NCI-H2107 (cell line): ENCODE results near the gene EPHB4.

ENCODE experiments used
- DNase-seq: peaks from one replicate; lab custom pipeline; 2025; lab: John Stamatoyannopoulos, UW

Gene EPHB4

DNA sequence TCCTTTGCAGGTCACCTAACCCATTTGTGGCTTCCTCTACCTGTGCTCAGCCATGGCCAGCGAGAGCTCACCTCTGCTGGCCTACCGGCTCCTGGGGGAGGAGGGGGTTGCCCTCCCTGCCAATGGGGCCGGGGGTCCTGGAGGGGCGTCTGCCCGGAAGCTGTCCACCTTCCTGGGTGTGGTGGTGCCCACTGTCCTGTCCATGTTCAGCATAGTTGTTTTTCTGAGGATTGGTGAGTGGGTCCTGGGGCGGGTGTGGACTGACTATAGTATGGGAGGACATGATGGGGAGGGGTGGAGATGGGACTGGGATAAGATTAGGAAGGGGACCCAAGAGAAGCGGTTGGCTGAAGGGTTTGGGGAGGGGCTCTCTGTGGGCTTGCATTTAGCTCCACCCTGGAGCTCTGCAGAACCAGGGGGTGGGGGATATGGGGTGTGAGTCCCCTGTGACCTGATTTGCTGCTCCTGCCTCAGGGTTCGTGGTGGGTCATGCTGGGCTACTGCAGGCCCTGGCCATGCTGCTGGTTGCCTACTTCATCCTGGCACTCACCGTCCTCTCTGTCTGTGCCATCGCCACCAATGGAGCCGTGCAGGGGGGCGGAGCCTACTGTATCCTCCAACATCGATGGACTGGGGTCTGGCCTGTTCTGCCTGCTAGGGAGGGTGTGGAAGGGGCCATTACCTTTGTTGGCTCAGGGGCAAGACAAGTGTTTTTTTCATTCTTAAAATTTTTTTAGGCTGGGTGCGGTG is 27.0 kb upstream of the EPHB4 start:
- no peak for DNase-seq

DNA sequence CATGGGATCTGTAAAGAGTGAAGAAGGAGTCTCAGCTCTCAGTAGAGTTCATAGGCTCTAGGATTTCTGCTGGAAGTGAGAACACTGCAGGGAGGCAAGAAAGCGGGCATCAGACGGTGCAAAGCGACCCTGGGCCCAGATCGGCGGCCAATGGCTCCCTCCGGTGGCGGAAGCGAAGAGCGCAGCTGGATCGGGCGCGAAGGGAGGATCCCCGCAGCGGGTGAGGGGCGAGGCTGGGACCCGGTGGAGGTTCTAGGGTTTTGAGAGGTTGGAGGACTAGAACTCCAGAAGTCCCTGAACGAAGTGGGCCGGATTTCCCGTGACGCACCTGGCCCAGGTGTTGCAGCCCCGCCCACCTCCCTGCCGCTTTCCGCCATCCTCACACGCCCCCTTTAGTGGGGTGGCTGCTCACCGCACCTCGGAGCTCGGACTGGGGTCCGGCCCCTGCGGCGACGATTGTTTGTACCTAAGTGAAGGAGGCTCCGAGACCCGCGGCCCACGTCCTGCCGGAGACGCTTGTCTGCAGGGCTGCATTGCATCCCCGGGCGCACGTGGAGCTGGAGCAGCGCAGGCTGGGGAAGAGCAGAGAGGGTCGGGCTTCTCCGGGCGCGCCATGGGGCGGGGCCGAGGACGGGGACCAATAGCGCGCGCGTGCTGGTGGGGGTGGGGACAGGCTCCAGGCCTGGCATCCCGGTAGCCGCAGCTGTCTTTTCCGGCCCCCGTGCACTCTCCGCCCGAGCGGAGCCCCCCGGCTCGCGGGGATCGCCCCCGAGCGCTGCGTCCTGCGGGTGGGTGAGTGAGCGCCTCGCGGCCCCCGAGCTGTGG is 24.9 kb upstream of the EPHB4 start, which contains the start of gene SLC12A9:
SLC12A9 (plus strand) TSS at position 666 of the 825 bp plus-strand sequence. CDS start 1,485 bp downstream, outside the sequence.
- peak; percentile 72 for DNase-seq

DNA sequence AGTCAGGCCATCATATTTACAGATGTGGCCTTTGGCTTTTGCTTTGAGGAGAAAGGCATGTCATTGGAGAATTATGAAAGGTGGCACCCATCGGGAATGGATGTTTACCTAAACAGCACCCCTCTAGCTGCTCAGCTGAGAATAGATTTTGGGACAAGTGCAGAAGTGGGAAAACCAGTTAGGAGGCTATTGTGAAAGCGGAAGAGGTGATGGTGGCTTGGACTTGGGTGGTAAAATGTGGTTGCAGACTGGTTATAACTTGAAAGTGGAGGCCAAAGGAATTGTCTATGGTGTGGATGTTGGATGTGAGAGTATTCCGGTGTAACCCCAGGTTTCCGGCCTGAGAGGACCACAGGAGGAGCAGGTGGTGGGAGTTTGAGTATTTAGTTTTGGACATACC is 20.0 kb upstream of the EPHB4 start:
- DNase-seq = no peak

DNA sequence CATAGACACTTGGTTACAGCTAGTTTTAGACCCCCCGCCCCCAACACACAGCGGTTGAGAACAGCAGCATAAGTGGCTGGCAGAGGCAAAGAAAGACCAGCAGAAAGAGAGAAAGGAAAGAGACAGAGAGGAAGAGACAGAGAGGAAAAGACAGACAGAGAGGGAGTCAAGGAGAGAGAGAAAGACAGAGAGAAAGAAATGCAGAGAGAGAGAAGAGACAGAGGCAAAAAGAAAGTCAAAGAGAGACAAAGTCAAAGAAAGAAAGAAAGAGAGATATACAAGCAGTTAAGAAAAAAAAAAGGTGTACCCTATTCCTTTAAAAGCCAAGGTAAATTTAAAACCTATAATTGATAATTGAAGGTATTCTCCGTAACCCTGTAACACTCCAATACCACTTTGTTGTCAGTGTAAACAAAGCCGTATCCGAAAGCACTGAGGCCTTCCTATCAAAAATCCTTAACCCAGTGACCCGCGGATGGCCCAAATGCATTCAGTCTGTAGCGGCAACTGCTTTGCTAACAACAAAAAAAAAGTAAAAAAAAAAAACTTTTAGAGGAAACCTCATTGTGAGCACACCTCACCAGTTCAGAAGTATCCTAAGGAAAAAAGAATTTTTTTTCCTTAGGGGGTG is 13.3 kb upstream of the EPHB4 start:
- no peak for DNase-seq

DNA sequence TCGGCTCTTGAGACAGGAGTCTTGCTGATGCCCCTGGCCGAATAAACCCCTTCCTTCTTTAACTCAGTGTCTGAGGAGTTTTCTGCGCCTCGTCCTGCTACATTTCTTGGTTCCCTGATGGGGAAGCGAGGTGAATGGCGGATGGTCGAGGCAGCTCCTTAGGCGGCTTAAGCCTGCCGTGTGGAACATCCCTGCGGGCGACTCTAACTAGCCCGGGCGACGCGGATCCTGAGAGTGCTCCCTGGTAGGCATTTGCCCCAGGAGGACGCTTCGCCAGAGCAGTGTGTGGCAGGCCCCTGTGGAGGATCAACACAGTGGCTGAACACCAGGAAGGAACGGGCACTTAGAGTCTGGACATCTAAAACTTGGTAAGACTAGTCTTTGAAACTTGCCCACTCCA is 12.0 kb upstream of the EPHB4 start:
- no peak for DNase-seq

DNA sequence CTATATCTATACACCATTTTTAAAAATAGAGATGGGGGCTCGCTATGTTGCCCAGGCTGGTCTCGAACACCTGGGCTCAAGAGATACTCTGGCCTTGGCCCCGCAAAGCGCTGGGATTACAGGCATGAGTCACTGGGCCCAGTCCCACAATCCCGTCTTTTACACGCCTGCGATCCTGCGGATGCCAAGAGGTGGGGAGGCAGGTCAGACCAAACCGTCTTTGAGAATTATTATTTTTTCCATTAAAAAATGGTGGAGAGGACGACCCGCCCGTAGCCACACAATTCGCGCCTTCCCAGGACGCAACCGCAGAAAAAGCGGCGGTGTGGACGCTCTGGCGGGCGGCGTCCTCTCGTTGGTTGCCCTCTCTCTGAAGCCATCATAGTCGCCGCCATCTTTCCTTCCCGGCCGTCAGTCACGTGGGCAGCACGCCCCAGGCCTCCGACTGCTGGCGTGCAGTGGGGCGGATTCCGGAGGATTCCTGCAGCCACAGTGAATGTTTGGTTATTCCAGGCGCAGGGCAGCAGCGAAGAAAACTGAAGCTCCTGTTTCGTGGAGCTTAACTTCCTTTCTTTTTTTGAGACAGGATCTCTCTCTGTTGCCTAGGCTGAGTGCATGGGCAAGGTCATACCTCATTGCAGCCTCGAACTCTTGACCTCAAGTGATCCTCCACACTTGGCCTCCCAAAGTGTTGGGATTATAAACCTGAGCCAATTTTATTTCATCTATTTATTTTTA is 9.9 kb upstream of the EPHB4 start:
- DNase-seq = peak; percentile 71

DNA sequence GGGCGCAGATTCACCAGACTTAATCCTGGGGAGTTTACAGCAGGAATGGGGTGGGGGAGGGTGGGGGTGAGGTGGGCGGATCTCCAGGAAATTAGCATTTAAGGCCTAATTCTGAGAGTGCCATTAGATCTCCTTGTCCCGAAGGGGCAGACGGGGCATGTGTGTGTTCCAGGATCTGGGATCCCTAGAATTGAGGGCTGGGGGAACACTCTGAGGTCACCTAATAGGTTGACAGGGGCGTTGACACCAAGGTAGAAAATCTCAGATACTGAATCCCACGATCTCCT is 9.4 kb upstream of the EPHB4 start:
- no peak for DNase-seq

DNA sequence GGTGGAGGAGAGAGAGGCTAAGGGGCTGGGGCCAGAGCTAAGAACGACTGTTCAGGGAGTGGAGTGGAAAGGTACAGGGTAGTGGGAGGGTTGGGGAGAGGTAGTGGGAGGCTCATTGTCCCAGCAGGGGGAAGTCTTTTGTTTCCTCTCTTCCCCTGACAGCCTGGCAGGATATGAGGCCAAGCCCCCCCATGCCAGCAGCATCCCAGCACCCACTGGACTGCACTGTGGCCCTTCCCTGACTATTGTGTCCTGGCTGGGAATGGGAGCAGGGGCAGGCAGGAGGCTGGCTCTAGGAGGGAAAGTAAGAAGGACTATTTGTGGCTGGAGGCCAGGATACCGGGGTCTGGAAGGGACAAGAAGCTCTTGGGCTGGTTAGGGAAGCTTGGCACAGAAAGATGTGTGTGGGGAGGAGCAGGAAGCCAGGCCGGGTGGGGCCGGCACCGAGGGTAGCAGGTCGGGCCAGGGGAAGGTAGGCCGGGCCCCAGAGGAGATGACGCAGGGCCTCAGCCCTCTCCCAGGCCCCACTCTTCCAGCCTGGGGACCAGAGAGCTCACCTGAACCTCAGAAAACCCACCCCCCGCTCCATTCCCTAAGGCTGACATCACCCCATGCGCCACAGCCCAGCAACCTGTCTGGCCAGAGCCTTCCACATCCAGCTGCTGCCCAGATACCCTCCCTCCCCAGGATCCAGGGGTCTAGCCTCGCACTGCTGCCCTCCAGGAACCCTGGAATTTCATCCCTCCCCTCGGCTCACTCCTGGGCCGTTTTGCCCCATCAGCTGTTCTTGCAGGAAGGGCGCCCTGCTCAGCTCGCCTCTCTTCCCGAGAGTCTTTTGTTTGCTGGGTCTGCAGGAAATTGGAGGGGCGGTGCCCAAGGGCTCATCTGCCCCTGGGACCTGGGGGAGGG is 8.8 kb upstream of the EPHB4 start:
- DNase-seq = no peak

DNA sequence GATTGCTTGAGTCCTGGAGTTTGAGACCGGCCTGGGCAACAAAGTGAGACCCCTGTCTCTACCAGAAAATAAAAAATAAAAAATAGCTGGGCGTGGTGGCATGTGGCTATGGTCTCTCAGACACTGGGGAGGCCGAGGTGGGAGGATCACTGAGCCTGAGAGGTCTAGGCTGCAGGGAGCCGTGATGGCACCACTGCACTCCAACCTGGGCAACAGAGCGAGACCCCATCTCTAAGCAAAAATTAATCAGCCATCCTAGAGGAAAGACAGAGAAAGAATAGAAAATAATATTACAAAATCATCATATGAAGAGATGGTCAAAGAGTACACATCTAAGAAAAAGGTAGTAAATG is 4.9 kb upstream of the EPHB4 start:
- DNase-seq = no peak

DNA sequence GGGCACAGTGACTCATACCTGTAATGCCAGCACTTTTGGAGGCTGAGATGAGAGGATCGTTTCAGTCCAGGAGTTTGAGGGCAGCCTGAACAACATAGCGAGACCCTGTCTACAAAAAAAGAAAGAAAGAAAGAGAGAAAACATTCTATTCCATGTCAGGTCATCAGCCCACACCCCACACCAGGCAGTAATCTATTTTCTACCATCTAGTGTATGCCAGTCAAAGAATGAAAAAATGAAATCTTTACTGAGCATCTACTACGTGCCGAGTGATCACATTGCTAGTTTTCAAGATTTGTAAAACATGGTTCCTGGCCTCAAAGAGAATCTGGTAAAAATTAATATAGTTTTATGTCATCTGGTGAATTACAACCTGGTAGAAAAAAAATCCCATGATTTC is 3.1 kb upstream of the EPHB4 start:
- DNase-seq = no peak

DNA sequence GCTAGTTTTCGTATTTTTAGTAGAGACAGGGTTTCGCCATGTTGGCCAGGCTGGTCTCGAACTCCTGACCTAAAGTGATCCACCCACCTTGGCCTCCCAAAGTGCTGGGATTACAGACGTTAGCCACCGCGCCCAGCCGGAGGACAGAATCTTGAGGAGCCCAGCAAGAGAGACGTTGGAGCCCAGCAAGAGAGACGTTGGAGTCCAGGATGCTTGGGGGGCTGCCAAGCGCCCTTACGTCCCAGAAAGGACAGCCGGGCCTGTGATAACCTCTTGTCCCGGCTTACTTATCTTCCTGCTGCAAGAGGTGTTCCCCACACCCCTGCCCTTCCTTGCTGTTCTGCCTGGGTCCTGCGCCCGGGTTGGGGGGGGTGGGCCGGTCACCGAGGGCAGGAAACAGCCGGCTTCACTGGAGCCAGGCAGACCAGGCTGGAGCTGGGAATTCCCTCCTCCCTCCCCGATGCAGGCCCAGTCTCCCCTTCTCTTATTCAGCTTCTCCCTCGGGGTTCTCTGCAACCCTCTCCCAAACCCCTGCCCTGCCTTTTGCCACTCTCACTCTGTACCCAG is 1.9 kb upstream of the EPHB4 start:
- DNase-seq = no peak

DNA sequence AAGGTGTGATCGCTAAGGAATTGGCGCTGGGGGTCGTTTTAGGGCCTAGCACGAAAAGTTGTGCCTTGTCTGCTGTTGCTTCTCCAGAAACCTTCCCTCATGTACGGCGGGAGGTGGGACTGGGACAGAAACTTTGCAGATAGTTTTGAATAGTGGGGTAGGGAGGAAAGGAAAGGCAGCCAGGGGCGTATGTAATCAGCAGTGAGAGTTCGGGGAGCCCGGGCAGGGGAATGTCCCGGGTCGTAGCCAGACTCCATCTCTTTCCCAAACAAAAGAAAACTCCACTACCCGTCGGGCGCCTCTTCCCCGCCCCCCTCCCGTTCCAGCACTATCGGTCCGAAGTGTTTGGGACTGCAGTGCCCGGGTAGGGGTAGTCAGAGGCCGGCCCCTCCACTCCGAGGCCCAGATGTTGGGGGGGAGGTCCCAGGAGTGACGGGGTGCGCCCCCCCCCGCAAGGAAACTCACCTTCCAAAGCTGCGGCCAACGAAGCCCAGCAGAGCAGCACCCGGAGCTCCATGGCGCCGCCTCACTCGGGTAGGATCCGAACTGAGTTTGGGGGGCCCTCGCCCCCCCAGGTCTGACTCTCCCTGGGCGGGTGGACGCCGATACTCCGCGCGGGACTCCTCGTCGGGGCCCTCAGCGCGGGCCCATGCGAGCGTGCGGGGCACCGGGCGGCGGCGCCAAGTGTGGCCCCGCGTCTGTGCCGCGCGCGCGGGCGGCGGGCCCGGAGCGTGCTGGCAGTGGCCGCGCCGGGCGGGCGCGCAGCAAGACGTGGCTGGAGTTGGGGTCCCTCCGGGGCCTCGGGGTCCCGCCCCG is 601 bp downstream of the EPHB4 start:
- DNase-seq = no peak

DNA sequence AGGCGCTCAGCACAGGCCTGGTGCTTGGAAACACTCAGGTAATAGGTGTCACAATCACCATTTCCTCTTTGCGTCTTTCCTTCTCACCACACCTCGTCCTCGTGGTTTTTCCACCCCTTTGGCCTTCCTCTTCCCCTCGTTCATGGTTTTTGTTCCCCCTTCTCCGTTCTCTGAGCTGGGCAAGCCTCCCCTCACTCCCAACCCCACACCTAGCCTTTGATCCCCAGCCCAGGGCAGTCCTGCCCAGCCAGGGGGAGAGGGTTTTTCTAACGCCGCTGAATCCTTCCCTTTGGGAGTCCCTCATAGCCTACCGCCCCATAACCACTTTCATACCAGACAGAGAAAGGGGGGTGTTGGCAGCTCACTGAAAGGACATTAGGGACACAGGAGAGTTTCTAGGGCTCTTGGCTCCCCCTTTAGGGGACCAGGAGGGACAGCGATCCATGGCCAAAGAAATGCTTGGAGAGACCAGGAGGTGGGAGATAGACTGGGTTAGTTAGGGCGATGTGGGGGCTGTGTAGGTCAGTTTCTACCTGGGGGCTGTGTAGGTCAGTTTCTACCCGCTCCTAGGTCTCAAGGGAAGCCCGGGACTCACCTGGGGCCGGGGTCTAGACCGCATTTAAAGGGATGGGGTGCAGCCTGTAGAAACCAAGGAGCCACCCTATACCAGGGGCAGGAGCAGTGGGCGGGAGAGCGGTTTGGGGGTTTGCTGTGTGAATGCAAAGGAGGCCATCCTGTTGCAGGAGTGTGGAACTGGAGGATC is 1.4 kb downstream of the EPHB4 start:
- no peak for DNase-seq

DNA sequence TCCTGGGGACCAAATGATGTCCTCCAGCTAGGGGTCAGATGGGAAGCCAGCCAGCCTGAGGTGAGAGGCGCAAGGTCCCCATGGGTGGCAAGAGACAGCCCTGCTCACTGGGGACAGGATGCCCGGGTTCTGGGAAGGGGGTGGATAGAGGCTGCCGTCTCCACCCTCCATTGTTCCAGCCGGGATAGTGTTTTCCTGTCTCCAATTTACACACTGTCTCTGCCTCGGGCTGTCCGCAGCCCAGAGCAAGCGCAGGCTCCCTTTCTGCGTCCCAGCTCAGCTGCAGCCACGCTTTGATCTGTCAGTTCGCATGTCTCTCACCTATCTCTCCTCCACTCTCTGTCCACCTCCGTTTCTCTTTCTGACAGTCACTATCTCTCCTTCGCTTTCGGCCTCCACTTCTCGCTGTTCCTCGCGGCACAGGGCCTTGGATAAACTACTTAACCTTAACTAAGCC is 2.1 kb downstream of the EPHB4 start:
- DNase-seq = no peak

DNA sequence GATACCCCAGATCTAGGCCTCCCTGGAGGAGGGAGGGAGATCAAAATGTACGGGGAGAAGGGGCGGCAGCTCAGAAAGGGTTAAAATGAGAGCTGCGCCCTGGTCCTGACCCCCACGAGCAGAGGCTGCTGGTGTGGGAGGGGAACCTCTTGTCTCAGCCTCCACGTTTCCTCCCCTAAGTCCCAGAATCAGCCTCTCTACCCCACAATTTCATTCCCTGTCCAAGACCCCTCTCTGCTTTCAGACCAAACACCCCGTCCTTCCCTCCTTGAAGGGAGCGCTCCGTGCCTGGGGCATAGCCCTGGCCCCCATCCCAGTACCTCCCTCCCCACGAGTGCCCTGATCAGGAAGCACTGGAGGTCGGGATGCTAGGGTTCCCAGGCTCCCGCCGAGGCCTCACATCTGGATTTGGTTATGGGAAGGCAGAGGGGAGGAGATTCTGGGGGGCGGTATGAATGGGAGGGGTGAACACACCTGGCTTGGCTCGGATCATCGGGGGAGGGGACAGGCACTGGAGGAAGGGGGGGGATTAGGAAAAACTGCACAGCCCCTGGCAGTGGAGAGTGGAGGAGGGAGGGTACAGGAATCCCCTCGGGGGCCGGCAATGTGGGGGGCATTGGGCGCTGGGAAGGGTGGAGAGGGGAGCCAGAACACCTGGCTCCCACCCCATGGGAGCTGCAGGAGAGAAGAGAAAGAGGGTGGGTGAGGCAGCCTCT is 2.7 kb downstream of the EPHB4 start:
- no peak for DNase-seq

DNA sequence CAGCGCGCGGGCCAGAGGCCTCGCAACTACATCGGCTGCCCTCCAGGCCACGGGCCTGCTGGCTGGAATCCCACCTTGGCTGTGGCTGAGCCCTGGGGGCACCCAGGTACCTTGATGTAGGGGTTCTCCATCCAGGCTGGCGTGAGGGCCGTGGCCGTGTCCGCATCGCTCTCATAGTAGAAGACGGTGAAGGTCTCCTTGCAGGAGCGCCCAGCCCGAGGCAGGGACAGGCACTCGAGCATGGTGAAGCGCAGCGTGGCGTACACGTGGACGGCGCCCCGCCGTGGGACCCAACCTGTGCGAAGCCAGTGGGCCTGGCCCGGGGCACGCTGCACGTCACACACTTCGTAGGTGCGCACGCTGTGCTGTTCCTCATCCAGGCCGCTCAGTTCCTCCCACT is 3.8 kb downstream of the EPHB4 start:
- no peak for DNase-seq

DNA sequence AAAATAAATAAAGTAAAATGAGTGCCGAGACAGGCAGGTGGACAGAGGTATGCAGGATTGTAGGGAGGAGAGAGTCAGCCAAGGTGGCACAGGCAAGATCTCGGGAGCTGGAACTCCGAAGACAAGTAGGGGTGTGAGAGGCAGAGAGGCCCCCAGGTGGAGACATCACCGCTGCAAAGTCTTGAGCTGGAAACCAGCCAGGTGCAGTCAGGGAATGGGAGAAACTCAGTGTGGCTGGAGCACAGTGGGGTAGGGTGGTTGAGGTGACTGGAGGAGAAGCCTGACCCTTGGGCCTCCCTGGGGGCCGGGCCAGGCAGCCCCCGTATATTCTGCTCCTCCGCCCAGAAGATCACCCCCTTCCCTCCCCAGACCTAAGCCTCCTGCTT is 4.2 kb downstream of the EPHB4 start:
- no peak for DNase-seq

DNA sequence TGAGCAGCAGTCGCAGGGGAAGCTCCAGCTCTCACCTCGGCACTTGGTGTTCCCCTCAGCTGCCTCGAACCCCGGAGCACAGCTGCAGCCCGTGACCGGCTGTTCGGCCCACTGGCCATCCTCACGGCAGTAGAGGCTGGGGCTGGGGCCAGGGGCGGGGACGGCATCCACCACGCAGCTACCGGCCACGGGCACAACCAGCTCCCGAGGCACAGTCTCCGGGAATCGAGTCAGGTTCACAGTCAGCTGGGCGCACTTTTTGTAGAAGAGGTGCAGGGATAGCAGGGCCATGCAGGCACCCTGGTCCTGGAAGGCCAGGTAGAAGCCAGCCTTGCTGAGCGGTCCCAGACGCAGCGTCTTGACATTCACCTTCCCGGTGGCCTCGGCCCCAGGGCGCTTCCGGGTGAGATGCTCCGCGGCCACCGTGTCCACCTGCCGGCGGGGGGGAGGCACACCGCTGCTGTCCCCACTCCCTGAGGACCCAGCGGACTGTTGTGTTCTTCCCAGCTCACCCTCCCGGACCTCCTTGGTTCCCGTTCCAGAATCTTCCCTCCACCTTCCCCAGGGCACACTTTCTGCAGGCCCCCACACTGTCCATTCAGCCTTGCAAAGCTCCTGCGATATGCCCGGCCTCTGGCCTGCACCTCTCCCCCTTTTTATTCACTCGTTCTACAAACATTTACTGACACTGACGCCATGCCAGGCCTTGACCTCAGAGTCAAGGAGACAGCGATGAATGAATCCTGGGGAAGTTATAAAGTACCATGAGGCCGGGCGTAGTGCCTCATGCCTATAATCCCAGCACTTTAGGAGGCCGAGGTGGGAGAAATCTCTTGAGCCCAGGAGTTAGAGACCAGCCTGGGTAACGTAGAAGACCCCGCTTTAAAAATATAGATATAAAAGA is 4.8 kb downstream of the EPHB4 start:
- no peak for DNase-seq
